GM23248 (cell line): Measurements from ENCODE around the gene SALL4. TPM values are rescaled to one million over a fixed set of nuclear protein-coding genes. Genes with fewer than 3 reads are reported as not detected.
A peak's percentile ranks its signal among the peaks of the same experiment; 100 is the strongest.

Source experiments
- DNase-seq: peaks from one replicate; pipeline ENCODE4 v3.0.0-alpha.2; 2015
- H2AFZ ChIP-seq: fragments of 200-600 bp; sonication (generic); 2 replicates; pipeline ENCODE4 v1.6.1; 2016; ENCODE audit warnings: antibody characterized with exemption
- H3F3A ChIP-seq: fragments of 200-600 bp; sonication (generic); 2 replicates; pipeline ENCODE4 v1.6.1; 2016; ENCODE audit warnings: mild to moderate bottlenecking, antibody characterized with exemption, mixed run types; ENCODE audit not compliant: insufficient read depth
- H3K27ac ChIP-seq: fragments of 200-600 bp; sonication (generic); 2 replicates; pipeline ENCODE4 v1.5.1; 2016; ENCODE audit warnings: mild to moderate bottlenecking
- H3K27me3 ChIP-seq: fragments of 200-600 bp; sonication (generic); replicated peaks from 2 replicates; pipeline ENCODE4 v1.6.1; 2016; ENCODE audit warnings: mild to moderate bottlenecking; ENCODE audit not compliant: insufficient read depth
- H3K36me3 ChIP-seq: fragments of 200-600 bp; sonication (generic); 2 replicates; pipeline ENCODE4 v1.6.1; 2016; ENCODE audit warnings: low read depth, mild to moderate bottlenecking
- H3K4me1 ChIP-seq: fragments of 200-600 bp; sonication (generic); 2 replicates; pipeline ENCODE4 v1.6.1; 2016; ENCODE audit warnings: mild to moderate bottlenecking; ENCODE audit not compliant: insufficient read depth
- H3K4me2 ChIP-seq: fragments of 200-600 bp; sonication (generic); one replicate; pipeline ENCODE4 v1.6.1; 2016; ENCODE audit warnings: mild to moderate bottlenecking; ENCODE audit not compliant: unreplicated experiment
- H3K4me3 ChIP-seq: fragments of 200-600 bp; sonication (generic); 2 replicates; pipeline ENCODE4 v1.5.1; 2016; ENCODE audit warnings: mild to moderate bottlenecking
- H3K79me2 ChIP-seq: fragments of 200-600 bp; sonication (generic); 2 replicates; pipeline ENCODE4 v1.6.1; 2016; ENCODE audit warnings: mild to moderate bottlenecking; ENCODE audit not compliant: insufficient read depth
- H3K9ac ChIP-seq: fragments of 200-600 bp; sonication (generic); 2 replicates; pipeline ENCODE4 v1.6.1; 2016; ENCODE audit warnings: mild to moderate bottlenecking
- H3K9me2 ChIP-seq: fragments of 200-600 bp; sonication (generic); 2 replicates; pipeline ENCODE4 v1.6.1; 2016; ENCODE audit warnings: mixed run types, mild to moderate bottlenecking, moderate library complexity; ENCODE audit not compliant: insufficient read depth
- H3K9me3 ChIP-seq: fragments of 200-600 bp; sonication (generic); one replicate; pipeline ENCODE4 v1.6.1; 2017; ENCODE audit warnings: low read depth
- H4K20me1 ChIP-seq: fragments of 200-600 bp; sonication (generic); 2 replicates; pipeline ENCODE4 v1.6.0; 2016; ENCODE audit not compliant: insufficient read depth
- EZH2 ChIP-seq: fragments of 200-600 bp; sonication (generic); IDR thresholded peaks from 2 replicates; pipeline ENCODE4 v1.6.1; 2018; ENCODE audit warnings: antibody characterized with exemption, mild to moderate bottlenecking; ENCODE audit not compliant: insufficient read depth, poor library complexity, severe bottlenecking
- EZH2phosphoT487 ChIP-seq: fragments of 200-600 bp; sonication (generic); IDR thresholded peaks from 2 replicates; pipeline ENCODE4 v1.6.1; 2018; ENCODE audit warnings: antibody characterized with exemption, moderate library complexity, mild to moderate bottlenecking, low read depth; ENCODE audit not compliant: insufficient read depth
- WGBS, 2 experiments: methylation state at CpG; one replicate each; pipeline ENCODE4 v1.1.6; 2015 to 2017; ENCODE audit warnings: low lambda C conversion rate in 2 of 2, low coverage in 1 of 2; ENCODE audit errors: missing lambda C conversion rate in 2 of 2; 5-methylcytosine and 5-hydroxymethylcytosine counted together
- in situ Hi-C: fragments of 300-500 bp; cut with MboI; formaldehyde crosslinking; loops from 2 replicates; pipeline ENCODE4 v1.15.0; 2020
- polyA plus RNA-seq: library from polyadenylated mRNA; unstranded; fragments of >200 nt; fragmentation: Nextera tagmentation; extraction: Ambion mirVana; gene quantifications from 2 replicates; pipeline ENCODE4 v1.2.1, GENCODE V29; 2016
- total RNA-seq: library from RNA; depleted of rRNA; stranded (reverse); fragments of >200 nt; shearing (Covaris generic); gene quantifications from 2 replicates; pipeline ENCODE4 v1.2.3, GENCODE V29; 2014; rRNA removed

SALL4 gene
- total RNA-seq (not detected in 2 replicates), polyA plus RNA-seq (not detected in 2 replicates)

GRCh38 chr20:51802170-51802751, at the start of gene SALL4:
TSS of gene SALL4 (minus strand) at chr20:51802521. CDS start at chr20:51802408, 113 bp downstream.
- WGBS, 2 experiments, result 22 to 31% methylated on average over 22 to 41 of the region's 44 CpGs
- Histone ChIP-seq H3K9ac (0 out of 2 replicates have a peak within 1 kb of the TSS, but pooled peaks have one; percentile 24), H3K27me3 (peaks cover 40% of the 10 kb centered on the region)

DNA sequence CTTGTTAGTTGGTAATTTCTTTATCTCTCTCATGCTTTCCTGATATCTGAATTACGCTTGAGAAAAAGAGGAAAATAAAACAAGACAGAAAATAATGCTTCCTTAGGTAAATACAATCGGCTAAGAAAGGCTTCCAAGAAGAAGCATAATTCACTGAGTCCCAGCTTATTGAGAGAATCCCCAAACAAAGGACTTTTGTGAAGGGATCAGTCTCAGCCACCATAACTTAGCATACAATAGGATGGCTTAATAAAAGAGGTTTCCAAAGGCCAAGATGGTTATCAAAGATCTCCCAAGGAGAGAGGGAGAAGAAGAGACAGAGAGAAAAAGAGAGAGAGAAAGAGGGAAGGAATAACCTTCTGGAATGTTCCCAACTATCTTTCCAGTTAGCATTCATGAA, 46.0 kb upstream of the SALL4 start:
- TF ChIP-seq EZH2 (no peak), EZH2phosphoT487 (no peak)
- in situ Hi-C loops, result no loop called here
- Histone ChIP-seq H3K9me2 (no peaks in the 10 kb centered on the region), H3K9ac (no peak overlapping the region), H3K79me2 (no peaks in the 10 kb centered on the region), H2AFZ (no peak overlapping the region), H3K4me3 (no peak overlapping the region), H3K27me3 (peaks cover 21% of the 10 kb centered on the region), H3F3A (no peaks in the 10 kb centered on the region), H4K20me1 (no peaks in the 10 kb centered on the region), H3K27ac (no peak overlapping the region), H3K4me1 (no peaks in the 10 kb centered on the region), H3K4me2 (no peak overlapping the region), H3K36me3 (no peaks in the 10 kb centered on the region), H3K9me3 (no peaks in the 10 kb centered on the region)
- WGBS, 2 experiments, result 65 to 72% methylated on average over 2 of the region's 2 CpGs
- no peak for DNase-seq

More at GRCh38 chr20:51802170-51802751, at the start of gene SALL4:
- no peaks in the 10 kb centered on the region for H3K9me3 ChIP-seq
- no peaks in the 10 kb centered on the region for H3K79me2 ChIP-seq
- H3K4me1 ChIP-seq, result 0 out of 2 replicates have a peak, but pooled peaks cover 5% of the 10 kb centered on the region
- no peak for DNase-seq
- no peaks in the 10 kb centered on the region for H3K36me3 ChIP-seq
- H3K9me2 ChIP-seq, result no peaks in the 10 kb centered on the region
- peak within 1 kb of the TSS; percentile 75 for H3K4me3 ChIP-seq
- H3K4me2 ChIP-seq, result peak within 1 kb of the TSS; percentile 85
- 0 out of 2 replicates have a peak, but pooled peaks cover 10% of the 10 kb centered on the region for H3F3A ChIP-seq
- H3K27ac ChIP-seq, result no peak within 1 kb of the TSS
- peak within 1 kb of the TSS; percentile 89 for H2AFZ ChIP-seq
- no peak for TF ChIP-seq EZH2
- TF ChIP-seq EZH2phosphoT487, result no peak
- H4K20me1 ChIP-seq, result no peaks in the 10 kb centered on the region
- in situ Hi-C loops, result no loop called here

GRCh38 chr20:51840865-51841264, 38.5 kb upstream of the SALL4 start:
- H3K9me3 ChIP-seq, result no peaks in the 10 kb centered on the region
- H2AFZ ChIP-seq, result no peak overlapping the region
- H4K20me1 ChIP-seq, result no peaks in the 10 kb centered on the region
- no peaks in the 10 kb centered on the region for H3K36me3 ChIP-seq
- in situ Hi-C loops, result no loop called here
- no peaks in the 10 kb centered on the region for H3K9me2 ChIP-seq
- no peak overlapping the region for H3K27ac ChIP-seq
- 63 to 65% methylated on average over 5 of the region's 5 CpGs for WGBS, 2 experiments
- H3K9ac ChIP-seq, result no peak overlapping the region
- H3K79me2 ChIP-seq, result no peaks in the 10 kb centered on the region
- no peaks in the 10 kb centered on the region for H3F3A ChIP-seq
- H3K27me3 ChIP-seq, result peaks cover 12% of the 10 kb centered on the region
- TF ChIP-seq EZH2phosphoT487 (no peak), EZH2 (no peak)
- no peak overlapping the region for H3K4me3 ChIP-seq
- no peak overlapping the region for H3K4me2 ChIP-seq
- H3K4me1 ChIP-seq, result no peaks in the 10 kb centered on the region
- no peak for DNase-seq

DNA sequence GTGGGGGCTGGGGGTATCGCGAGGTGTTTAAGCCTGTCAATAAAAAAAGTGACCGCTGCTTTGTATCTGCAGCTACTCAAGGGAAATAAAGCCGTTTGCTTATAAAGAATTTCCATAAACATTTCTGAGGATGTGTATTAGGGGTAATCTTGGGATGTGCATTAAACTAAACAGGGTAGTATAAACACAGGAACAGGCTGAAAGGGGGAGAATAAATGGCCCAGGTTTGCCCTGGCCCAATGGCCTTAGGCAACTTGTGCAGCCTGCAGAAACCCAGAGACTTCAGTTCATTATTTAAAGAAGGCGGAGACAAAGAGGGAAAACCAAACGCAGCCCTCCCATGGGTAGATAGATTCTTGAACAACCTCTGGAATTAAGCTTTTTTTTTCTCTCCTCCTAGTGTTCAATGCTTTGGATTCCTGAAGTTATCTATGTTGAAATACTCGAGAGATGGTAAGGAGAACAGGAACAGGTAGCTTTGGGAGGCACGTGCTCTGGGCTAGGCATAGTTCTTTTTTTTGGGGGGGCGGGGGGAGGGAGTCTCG, 35.6 kb upstream of the SALL4 start:
- H3K27ac ChIP-seq, result no peak overlapping the region
- no peak overlapping the region for H3K4me3 ChIP-seq
- no peak for TF ChIP-seq EZH2phosphoT487
- no peak for TF ChIP-seq EZH2
- H3K4me1 ChIP-seq, result no peaks in the 10 kb centered on the region
- H2AFZ ChIP-seq, result no peak overlapping the region
- H3K36me3 ChIP-seq, result no peaks in the 10 kb centered on the region
- 70 to 83% methylated on average over 8 to 10 of the region's 10 CpGs for WGBS, 2 experiments
- no peaks in the 10 kb centered on the region for H3K9me2 ChIP-seq
- H3K4me2 ChIP-seq, result no peak overlapping the region
- no peaks in the 10 kb centered on the region for H3K9me3 ChIP-seq
- in situ Hi-C loops, result loop anchor here (10.0 kb wide), 1 partner anchor 63 kb away; no protein-coding TSS in a partner anchor
- DNase-seq, result no peak
- peaks cover 5% of the 10 kb centered on the region for H3K27me3 ChIP-seq
- H3K9ac ChIP-seq, result no peak overlapping the region
- no peaks in the 10 kb centered on the region for H3F3A ChIP-seq
- H3K79me2 ChIP-seq, result no peaks in the 10 kb centered on the region
- no peaks in the 10 kb centered on the region for H4K20me1 ChIP-seq
